ENCODE results near the gene CDKN1A.

Gene CDKN1A

GRCh38 chr6:36706339-36706738, 27.8 kb downstream of the CDKN1A start:
- TF ChIP-seq, protein P1, sequence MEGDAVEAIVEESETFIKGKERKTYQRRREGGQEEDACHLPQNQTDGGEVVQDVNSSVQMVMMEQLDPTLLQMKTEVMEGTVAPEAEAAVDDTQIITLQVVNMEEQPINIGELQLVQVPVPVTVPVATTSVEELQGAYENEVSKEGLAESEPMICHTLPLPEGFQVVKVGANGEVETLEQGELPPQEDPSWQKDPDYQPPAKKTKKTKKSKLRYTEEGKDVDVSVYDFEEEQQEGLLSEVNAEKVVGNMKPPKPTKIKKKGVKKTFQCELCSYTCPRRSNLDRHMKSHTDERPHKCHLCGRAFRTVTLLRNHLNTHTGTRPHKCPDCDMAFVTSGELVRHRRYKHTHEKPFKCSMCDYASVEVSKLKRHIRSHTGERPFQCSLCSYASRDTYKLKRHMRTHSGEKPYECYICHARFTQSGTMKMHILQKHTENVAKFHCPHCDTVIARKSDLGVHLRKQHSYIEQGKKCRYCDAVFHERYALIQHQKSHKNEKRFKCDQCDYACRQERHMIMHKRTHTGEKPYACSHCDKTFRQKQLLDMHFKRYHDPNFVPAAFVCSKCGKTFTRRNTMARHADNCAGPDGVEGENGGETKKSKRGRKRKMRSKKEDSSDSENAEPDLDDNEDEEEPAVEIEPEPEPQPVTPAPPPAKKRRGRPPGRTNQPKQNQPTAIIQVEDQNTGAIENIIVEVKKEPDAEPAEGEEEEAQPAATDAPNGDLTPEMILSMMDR (IDR thresholded peaks at IDR 0.05; ENCODE audit: low read depth, low read length): no peak
- DNase-seq (ENCODE audit: low read depth in 2 of 2): no peak
- H3K4me3 ChIP-seq (replicated peaks in 1 of 2; ENCODE audit: low read depth in 2 of 2, low read length in 2 of 2): no peak overlapping the region

- DNase-seq (ENCODE audit: low read depth in 2 of 2): no peak
- TF ChIP-seq, protein P1 (IDR thresholded peaks at IDR 0.05; ENCODE audit: low read depth, low read length): no peak
- no peak overlapping the region for H3K4me3 ChIP-seq (replicated peaks in 1 of 2; ENCODE audit: low read depth in 2 of 2, low read length in 2 of 2)
Observed at GRCh38 chr6:36712816-36713215, 34.3 kb downstream of the CDKN1A start.

GRCh38 chr6:36713846-36714245, 35.3 kb downstream of the CDKN1A start:
- no peak overlapping the region for H3K4me3 ChIP-seq (replicated peaks in 1 of 2; ENCODE audit: low read depth in 2 of 2, low read length in 2 of 2)
- no peak for DNase-seq (ENCODE audit: low read depth in 2 of 2)
- TF ChIP-seq, protein P1 (IDR thresholded peaks at IDR 0.05; ENCODE audit: low read depth, low read length): no peak

- no peak overlapping the region for H3K4me3 ChIP-seq (replicated peaks in 1 of 2; ENCODE audit: low read depth in 2 of 2, low read length in 2 of 2)
- TF ChIP-seq, protein P1 (IDR thresholded peaks at IDR 0.05; ENCODE audit: low read depth, low read length): no peak
- no peak for DNase-seq (ENCODE audit: low read depth in 2 of 2)
Observed at GRCh38 chr6:36714511-36714910, 36.0 kb downstream of the CDKN1A start.

DNA sequence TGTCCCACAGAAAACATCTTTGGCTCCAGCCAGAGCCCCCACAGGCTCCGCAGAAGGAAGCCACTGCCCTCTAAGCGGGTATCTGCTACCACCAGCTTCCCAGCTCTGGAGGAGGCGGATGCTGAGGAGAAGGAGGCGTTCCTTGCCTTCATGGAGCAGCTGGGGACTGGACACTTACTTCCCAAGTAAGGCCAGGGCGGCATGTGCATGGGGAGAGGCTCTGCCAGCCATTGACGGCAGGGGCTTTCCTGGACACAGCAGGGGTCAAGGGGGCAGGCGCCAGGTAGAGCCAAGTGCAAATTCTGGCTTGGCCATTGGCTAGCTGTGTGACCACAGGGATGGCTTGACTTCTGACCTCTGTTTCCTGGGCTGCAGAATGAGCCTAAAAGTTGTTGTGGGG, 37.0 kb downstream of the CDKN1A start:
- TF ChIP-seq, protein P1 (IDR thresholded peaks at IDR 0.05; ENCODE audit: low read depth, low read length): no peak
- DNase-seq (ENCODE audit: low read depth in 2 of 2): no peak
- H3K4me3 ChIP-seq (replicated peaks in 1 of 2; ENCODE audit: low read depth in 2 of 2, low read length in 2 of 2): no peak overlapping the region

DNA sequence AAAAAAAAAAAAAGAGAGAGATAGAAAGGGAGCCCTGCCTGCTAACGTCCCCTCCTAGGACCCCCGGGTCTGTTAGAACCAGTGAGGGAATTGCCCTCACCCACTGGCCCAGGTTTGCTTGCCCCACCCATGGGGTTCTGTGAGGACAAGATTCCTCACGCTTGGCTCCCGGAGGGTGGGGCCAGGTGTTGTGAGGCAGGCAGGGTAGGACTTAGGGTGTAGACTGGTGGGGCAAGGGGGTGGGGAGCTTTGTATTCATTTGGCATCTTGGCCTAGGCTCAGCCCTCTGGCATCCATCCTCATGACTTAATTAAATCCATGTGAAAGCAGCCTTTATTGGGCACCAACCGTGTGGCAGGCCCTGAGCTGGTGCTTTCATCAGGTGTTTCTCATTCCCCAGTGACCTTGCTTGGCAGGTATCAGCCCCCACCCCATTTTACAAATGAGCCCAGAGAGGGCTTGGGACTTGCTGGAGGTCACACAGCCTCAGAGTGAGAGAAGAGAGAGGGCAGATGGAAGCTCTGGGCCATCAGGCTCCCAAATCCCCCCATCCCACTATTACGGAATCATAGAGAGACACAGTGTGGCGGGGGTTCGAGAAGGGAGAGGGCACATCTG, 38.1 kb downstream of the CDKN1A start:
- TF ChIP-seq, protein P1 (IDR thresholded peaks at IDR 0.05; ENCODE audit: low read depth, low read length): no peak
- H3K4me3 ChIP-seq (replicated peaks in 1 of 2; ENCODE audit: low read depth in 2 of 2, low read length in 2 of 2): no peak overlapping the region
- no peak for DNase-seq (ENCODE audit: low read depth in 2 of 2)
